Stimulated activated CD4-positive, alpha-beta T cell treated with anti-CD3 and anti-CD28 coated beads, Interleukin-15, amount 100 ng/mL, for 1 hour (primary cell): ENCODE results near the gene SLC5A9.
"Not testable (repeated sequence)": the region's sequence is repeated elsewhere in the genome, so short reads cannot be mapped to it uniquely, and the experiment has no call there.

Source experiments
- DNase-seq, 2 donors: peaks; one replicate each; pipeline ENCODE4 v3.0.0-alpha.2; 2020; ENCODE audit warnings: low read depth in 1 of 2, low spot score in 1 of 2

The SLC5A9 gene

GRCh38 chr1:48213462-48213861, 9.1 kb upstream of the SLC5A9 start:
- not testable (repeated sequence) for DNase-seq

DNA sequence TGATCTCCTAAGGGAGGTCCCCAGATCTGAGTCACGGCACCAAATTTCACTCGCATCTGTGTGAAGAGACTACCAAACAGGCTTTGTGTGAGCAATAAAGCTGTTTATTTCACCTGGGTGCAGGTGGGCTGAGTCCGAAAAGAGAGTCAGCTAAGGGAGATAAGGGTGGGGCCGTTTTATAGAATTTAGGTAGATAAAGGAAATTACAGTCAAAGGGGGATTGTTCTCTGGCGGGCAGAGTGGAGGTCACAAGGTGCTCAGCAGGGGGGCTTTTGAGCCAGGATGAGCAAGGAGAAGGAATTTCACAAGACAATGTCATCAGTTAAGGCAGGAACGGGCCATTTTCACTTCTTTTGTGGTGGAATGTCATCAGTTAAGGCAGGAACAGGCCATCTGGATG, 8.2 kb upstream of the SLC5A9 start:
- not testable (repeated sequence) for DNase-seq

DNA sequence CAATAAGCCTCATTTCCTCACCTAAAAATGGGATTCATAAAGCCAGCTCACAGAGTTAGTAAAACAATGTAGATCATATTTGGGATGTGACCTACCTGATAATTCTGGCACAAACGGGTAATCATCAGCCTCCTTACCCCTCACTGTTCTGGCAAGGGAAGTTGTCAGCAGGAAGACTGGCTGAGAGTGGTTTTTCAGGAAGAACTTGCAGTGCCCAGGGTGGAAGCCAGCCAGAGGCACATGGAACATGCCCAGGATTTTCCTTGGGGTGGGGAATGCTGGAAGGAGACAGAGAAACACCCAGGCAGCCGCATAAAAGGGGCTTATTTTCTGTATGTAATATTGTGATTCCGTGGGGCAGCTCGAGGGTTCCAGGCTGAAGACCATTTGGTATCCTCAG, 7.7 kb upstream of the SLC5A9 start:
- no peak for DNase-seq

DNA sequence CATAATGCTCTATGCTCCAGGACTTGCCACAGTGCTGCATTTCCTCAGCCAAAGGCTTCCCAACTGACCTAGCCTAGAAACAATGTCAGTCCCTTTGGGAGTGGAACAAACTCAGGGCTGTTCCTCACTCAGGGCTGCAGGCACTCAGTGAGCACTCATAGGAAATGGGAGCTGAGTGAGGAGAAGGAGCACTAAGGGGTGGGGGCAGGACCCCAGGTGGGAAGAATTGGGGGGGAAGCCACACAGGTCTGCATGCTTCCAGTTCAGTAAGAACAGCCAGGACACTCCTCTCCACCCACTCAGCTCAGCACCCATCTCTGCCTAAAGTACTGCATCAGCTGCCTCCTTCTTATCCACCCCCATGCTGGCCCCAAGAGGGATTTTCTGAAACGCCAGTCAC, 7.3 kb upstream of the SLC5A9 start:
- no peak for DNase-seq

GRCh38 chr1:48215889-48216288, 6.6 kb upstream of the SLC5A9 start:
- no peak for DNase-seq

DNA sequence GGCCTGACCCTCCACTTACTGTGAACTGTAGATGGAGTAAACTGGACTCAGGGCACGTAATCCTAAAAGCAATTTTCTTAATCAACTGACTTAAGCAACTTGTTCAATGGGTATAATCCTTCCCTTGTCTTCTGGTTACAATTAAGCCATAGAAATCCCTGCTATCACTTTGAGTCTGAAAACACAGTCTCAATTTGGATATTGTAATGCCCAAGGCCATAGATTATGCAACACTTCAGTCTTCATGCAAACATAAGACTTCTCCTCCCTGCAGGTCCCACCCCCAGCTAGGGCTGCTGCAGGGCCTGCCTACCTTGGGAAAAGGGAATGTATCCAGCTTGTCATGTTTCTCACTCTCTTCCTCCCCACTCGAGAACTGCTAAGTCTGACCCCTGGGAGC, 6.2 kb upstream of the SLC5A9 start:
- no peak for DNase-seq

GRCh38 chr1:48216941-48217340, 5.6 kb upstream of the SLC5A9 start:
- DNase-seq, result no peak

GRCh38 chr1:48217856-48218255, 4.7 kb upstream of the SLC5A9 start:
- no peak for DNase-seq

DNA sequence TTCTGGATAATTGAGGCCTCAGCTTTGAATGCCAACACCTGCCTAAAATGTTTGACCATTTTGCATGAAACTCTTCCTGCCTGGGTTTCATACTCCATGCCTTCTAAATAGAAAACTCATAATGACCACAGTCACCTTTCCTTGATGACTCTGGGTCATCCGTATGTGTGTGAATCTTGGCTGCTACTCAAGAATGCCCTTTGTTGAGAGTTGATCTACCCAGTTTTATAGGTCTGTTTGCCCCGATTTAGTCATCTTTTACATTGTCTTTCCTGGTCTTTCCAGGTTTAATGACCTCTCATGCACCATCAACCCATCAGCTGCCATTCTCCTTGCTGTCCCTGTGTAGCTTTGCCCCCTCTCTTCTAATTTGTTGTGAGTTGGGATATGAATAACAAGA, 2.7 kb upstream of the SLC5A9 start:
- no peak for DNase-seq

- DNase-seq, result no peak
These were observed 1.4 kb upstream of the SLC5A9 start for GRCh38 chr1:48221122-48221521.

DNA sequence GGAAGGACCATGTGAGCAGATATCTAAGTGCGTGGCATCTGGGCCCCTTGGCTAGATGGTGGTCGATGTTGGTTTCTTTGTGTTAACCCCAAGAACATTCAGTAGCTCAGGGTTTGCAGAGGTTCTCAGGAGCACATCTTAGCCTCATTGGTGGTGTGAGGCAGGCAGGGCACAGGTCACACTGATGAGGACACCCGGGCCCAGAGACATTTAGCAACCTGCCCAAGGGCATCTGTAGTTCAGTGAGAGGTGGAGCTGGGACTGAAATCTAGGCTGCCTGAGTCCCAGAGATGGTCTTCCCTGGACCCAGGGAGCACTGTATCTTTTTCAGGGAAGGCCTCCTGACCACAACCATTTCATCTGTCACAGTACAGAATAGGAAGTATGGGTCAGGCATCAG, 859 bp upstream of the SLC5A9 start:
- DNase-seq, result no peak

DNA sequence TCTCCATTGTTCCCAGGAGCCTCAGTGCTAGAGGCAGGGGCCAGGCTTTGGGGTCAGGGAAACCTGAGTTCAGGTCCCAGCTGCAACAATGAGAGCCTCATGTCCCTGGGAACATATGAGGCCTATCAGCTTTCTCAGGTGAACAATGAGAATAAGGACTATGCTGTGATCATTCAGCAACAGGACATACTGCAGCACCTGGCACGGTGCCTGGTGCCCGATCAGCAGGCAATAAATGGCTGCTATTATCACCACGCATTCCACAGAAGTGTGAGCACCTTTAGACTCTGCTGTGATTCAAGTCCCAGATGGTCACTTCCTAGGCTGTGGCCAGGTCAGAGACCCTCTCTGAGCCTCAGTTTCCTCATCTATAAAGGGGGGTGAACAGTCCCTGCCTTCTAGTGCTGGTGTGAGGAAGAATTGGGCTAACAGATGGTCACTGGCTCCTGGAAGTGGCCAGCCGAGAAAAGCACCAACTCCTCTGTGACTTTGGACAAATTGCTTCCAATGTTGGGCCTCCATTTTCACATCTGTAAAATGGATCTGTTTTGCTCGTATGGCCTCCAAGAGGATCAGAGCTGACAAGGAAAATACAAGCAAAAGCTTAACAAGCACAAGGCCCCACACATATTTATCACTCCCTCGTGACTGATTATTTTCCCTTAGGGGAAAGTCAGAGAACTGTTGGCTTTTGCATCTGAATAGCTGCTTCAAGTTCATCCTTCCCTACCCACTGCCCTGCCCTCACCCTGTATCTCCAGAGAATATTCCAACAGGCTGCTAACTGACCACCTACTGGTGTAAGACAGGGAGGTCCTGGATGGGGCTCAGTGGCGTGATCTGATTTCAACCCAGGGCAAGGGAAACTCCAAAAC, 1.1 kb downstream of the SLC5A9 start:
- no peak for DNase-seq

GRCh38 chr1:48224791-48225190, 2.3 kb downstream of the SLC5A9 start:
- no peak for DNase-seq

- no peak for DNase-seq
These were observed 3.1 kb downstream of the SLC5A9 start for GRCh38 chr1:48225579-48225978.

DNA sequence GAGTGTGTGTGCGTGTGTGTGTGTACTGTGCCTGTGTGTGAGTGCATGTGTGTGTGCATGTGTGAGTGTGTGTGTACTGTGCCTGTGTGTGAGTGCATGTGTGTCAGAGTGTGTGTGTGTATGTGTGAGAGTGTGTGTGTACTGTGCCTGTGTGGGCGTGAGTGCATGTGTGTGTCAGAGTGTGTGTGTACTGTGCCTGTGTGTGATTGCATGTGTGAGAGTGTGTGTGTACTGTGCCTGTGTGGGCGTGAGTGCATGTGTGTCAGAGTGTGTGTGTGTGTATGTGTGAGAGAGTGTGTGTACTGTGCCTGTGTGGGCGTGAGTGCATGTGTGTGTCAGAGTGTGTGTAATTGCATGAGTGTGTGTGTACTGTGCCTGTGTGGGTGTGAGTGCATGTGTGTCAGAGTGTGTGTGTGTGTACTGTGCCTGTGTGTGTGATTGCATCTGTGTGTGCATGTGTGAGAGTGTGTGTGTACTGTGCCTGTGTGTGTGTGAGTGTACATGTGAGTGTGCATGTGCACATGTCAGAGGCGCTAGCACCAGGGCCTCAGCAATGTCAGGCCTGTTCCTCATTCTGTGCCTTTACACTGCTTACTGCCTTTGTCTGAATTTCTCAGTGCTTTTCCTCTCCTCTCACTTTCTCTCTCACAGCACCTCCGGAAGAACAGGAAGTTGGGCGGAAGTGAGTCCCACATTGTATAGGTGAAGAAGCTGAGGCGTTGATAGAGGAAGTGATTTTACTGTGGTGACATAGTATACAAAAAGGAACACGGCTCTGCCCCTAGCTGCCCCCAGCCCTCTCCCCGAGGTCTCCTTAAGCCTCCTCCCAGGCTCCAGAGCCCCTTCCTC, 4.9 kb downstream of the SLC5A9 start:
- DNase-seq, result no peak

- DNase-seq, result no peak
These were observed 5.6 kb downstream of the SLC5A9 start for GRCh38 chr1:48228156-48228555.

DNA sequence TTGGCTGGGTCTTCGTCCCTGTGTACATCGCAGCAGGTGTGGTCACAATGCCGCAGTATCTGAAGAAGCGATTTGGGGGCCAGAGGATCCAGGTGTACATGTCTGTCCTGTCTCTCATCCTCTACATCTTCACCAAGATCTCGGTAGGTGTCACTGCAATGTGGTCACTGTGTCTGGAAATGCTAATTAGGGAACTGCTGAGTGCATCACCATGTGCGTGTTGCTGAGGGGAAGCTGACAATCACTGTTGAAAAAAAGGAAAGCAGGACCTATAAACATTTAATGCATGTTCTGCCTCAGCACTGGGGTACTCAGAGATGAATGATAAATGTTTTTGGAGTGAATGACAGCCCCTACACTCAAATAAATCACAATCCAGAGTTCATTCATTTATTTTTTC, 6.8 kb downstream of the SLC5A9 start:
- no peak for DNase-seq

DNA sequence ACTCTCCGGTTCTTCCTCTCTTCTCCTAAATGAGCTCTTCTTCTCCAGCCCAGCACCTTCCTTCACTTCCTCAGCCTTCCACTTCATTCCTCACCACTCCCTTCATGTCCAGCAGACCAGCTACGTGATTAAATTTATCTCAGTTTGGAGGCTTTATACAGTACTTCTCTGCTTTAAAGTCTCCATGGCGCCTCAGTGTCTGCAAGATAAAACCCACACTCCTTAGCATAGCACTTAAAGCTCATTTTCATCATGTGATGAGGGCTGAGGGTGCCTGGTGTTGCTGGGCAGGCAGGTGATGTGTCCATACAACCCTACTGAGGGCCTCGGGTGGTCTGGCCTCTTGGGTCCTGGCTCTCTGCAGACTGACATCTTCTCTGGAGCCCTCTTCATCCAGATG, 7.7 kb downstream of the SLC5A9 start:
- DNase-seq, result no peak

- no peak for DNase-seq
These were observed 10.2 kb downstream of the SLC5A9 start for GRCh38 chr1:48232722-48233121.

- no peak for DNase-seq
These were observed 11.4 kb downstream of the SLC5A9 start for GRCh38 chr1:48233666-48234485.

GRCh38 chr1:48235652-48236051, 13.1 kb downstream of the SLC5A9 start:
- no peak for DNase-seq
